RWPE2 (cell line): Measurements from ENCODE around the gene FBXL20.

ENCODE experiments used
- ATAC-seq: fragments of 200-7000 bp; cut with Tn5 transposase; 3 replicates; pipeline ENCODE4 v1.9.1; 2021; ENCODE audit warnings: low read depth
- DNase-seq: peaks from one replicate; pipeline ENCODE4 v3.0.0-alpha.2; 2020; ENCODE audit warnings: low spot score
- H3K27ac ChIP-seq: fragments of 450-650 bp; 2 replicates; pipeline ENCODE4 v1.5.1; 2017; ENCODE audit warnings: mild to moderate bottlenecking; ENCODE audit not compliant: poor library complexity, severe bottlenecking
- H3K27me3 ChIP-seq: fragments of 250-450 bp; sonication (Bioruptor Pico); 2 replicates; pipeline ENCODE4 v1.5.1; 2021; ENCODE audit warnings: mild to moderate bottlenecking, moderate library complexity; ENCODE audit not compliant: insufficient read depth, poor library complexity, severe bottlenecking
- H3K36me3 ChIP-seq: fragments of 250-450 bp; sonication (Bioruptor Pico); 2 replicates; pipeline ENCODE4 v1.5.1; 2020; ENCODE audit warnings: low read depth, mild to moderate bottlenecking, moderate library complexity
- H3K4me1 ChIP-seq: fragments of 250-450 bp; sonication (Bioruptor Pico); 2 replicates; pipeline ENCODE4 v1.5.1; 2021; ENCODE audit warnings: mild to moderate bottlenecking, moderate library complexity; ENCODE audit not compliant: insufficient read depth, poor library complexity, severe bottlenecking
- H3K4me3 ChIP-seq: fragments of 250-450 bp; sonication (Bioruptor Pico); 2 replicates; pipeline ENCODE4 v1.5.1; 2021; ENCODE audit warnings: mild to moderate bottlenecking, moderate library complexity; ENCODE audit not compliant: severe bottlenecking
- H3K9me3 ChIP-seq: fragments of 250-450 bp; sonication (Bioruptor Pico); 2 replicates; pipeline ENCODE4 v1.5.1; 2021; ENCODE audit warnings: mild to moderate bottlenecking, moderate library complexity; ENCODE audit not compliant: severe bottlenecking
- TF ChIP-seq, protein P1 (sequence below): fragments of 450-650 bp; IDR thresholded peaks from one replicate; pipeline ENCODE4 v1.5.1; 2017; ENCODE audit warnings: mild to moderate bottlenecking, moderate library complexity; ENCODE audit not compliant: poor library complexity, severe bottlenecking

The FBXL20 gene

DNA sequence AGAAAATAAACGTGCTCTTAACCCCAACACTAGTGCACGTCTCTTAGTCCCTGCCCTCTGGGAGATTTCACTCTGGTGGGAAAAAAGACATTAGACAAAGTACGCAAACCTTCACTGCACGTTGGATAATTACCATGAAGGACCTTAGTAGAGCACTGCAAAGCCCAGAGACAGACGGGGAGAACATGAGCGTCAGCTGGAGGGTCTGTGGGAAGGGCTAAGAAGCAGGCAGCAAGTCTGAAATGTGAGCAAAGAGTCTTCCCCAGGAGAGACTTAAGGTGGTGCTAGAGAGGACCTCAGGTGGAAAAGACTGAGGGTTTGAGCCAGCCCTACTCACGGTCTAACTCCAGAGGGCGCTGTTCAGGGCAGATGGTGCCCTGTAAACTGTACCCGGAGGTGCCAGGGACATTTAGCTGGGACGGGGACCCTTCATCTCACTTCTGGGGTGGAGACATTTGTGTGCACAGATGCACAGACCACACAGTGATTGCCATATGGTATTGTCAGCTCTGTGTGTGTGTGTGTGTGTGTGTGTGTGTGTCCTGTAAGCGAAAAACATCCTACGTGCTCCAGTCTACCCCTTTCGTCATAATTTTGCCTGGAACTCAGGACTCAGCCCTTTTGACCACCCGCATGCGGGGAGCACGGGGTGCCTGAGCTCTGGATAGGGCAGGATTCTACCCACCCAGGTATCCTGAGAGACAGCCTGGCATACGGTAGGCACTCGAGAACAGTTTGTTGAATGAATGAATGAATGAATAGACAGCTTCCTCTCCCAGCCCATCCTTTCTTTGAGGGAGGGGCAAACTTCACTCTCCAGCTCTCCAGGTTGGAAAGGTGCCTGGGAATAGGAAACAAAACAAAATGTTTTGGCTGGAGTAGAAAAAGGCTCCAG is 165.6 kb downstream of the FBXL20 start:
- Histone ChIP-seq H3K9me3 (no peaks in the 10 kb centered on the region), H3K27ac (no peak overlapping the region), H3K36me3 (no peaks in the 10 kb centered on the region), H3K27me3 (no peaks in the 10 kb centered on the region), H3K4me1 (peaks cover 11% of the 10 kb centered on the region), H3K4me3 (no peak overlapping the region)
- no peak for DNase-seq
- ATAC-seq = peak; percentile 67
- TF ChIP-seq, protein P1, sequence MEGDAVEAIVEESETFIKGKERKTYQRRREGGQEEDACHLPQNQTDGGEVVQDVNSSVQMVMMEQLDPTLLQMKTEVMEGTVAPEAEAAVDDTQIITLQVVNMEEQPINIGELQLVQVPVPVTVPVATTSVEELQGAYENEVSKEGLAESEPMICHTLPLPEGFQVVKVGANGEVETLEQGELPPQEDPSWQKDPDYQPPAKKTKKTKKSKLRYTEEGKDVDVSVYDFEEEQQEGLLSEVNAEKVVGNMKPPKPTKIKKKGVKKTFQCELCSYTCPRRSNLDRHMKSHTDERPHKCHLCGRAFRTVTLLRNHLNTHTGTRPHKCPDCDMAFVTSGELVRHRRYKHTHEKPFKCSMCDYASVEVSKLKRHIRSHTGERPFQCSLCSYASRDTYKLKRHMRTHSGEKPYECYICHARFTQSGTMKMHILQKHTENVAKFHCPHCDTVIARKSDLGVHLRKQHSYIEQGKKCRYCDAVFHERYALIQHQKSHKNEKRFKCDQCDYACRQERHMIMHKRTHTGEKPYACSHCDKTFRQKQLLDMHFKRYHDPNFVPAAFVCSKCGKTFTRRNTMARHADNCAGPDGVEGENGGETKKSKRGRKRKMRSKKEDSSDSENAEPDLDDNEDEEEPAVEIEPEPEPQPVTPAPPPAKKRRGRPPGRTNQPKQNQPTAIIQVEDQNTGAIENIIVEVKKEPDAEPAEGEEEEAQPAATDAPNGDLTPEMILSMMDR = peak; percentile 58

DNA sequence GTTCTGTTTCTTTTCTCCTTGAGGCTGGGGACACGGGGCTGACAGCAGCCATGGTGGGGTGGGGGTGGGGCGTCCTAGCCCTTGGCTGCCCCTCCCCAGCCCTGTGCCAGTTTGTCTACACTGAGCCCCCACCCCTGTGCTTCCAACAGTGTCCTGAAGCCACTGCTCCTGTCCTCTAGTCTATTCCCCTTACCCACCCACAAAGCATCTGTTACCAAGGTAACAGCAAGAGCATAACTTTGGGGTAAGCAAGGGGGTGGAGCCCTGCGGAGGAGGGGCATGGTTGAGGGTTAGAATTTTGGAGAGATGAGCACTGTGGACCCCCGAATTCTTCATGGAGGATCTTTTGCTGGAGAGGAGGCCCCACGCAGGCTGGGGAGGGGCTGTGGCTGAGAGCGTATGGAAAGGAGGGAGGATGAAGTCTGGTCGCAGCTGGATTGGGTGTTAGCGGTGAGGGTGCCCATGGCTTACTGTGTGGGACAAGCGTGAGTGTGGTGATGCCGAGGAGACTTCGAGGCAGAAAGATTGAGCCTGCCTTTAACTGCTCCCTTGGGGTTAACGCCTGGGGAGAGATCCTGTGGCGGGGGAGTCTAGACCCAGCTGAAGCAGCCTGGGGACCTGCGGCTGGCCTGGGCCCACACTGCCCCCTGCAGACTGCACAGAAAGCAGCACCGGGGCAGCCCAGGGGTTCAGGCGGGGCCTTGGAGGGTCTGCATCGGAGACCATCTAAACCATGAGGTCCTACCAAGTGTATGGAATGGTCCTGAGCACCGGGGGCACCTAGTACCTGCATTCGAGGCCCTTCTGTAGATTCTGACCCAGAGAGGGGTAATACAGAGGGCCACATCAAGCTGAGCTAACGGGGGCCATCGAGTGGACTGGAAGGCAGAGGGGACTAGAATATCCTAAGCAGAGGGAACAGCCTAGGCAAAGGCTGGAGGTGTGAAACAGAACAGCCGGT is 169.6 kb downstream of the FBXL20 start:
- TF ChIP-seq, protein P1 = peak; percentile 37
- no peaks in the 10 kb centered on the region for H3K27me3 ChIP-seq
- no peaks in the 10 kb centered on the region for H3K9me3 ChIP-seq
- DNase-seq = no peak
- H3K27ac ChIP-seq = no peak overlapping the region
- H3K4me3 ChIP-seq = no peak overlapping the region
- no peak for ATAC-seq
- H3K4me1 ChIP-seq = peaks cover 5% of the 10 kb centered on the region
- no peaks in the 10 kb centered on the region for H3K36me3 ChIP-seq

DNA sequence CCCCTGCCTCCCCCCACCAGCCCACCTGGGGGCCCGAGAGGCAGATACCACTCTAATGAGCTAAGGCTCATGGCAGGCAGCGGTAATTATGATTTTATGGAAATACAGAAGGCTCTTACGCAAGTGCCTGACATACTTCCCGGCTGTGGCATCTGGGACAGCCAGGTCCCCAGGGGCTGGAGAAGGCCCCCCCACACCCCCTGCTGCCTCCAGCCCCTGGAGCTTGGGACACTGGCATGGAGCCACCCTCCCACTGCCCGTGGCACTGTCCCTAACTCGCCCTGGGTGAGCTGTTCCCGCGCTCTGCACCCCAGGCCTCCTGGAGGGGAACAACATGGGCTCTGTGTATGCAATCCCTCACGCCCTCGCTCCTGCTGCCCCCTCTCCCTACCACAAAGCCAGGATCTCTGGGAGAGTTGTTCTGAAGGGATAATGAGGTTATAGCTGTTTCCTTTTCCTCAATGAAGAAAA is 170.3 kb downstream of the FBXL20 start:
- H3K36me3 ChIP-seq = no peaks in the 10 kb centered on the region
- ATAC-seq = no peak
- H3K27ac ChIP-seq = no peak overlapping the region
- peaks cover 5% of the 10 kb centered on the region for H3K4me1 ChIP-seq
- TF ChIP-seq, protein P1 = no peak
- peaks cover 2% of the 10 kb centered on the region for H3K27me3 ChIP-seq
- no peaks in the 10 kb centered on the region for H3K9me3 ChIP-seq
- H3K4me3 ChIP-seq = no peak overlapping the region
- no peak for DNase-seq

DNA sequence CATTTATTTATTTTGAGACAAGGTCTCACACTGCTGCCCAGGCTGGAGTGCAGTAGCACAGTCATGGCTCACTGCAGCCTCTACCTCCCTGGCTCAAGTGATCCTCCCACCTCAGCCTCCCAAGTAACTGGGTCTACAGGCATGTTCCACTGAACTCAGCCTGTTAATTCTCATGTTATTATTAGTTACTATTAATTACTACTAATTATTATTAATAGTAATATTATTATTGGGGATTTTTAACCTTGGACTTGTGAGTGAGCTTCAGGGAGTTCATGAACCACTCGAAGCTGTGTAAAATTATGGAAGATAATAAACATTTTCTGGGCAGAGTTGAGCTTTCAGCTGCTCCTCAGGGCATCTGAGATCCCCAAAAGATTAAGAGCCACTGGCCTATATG is 171.1 kb downstream of the FBXL20 start:
- Histone ChIP-seq H3K4me1 (peaks cover 5% of the 10 kb centered on the region), H3K27me3 (peaks cover 7% of the 10 kb centered on the region), H3K36me3 (no peaks in the 10 kb centered on the region), H3K4me3 (no peak overlapping the region), H3K27ac (no peak overlapping the region), H3K9me3 (no peaks in the 10 kb centered on the region)
- TF ChIP-seq, protein P1 = no peak
- ATAC-seq (no peak), DNase-seq (no peak)
